ENCODE measurements around the gene HOXD4.

HOXD4 gene

DNA sequence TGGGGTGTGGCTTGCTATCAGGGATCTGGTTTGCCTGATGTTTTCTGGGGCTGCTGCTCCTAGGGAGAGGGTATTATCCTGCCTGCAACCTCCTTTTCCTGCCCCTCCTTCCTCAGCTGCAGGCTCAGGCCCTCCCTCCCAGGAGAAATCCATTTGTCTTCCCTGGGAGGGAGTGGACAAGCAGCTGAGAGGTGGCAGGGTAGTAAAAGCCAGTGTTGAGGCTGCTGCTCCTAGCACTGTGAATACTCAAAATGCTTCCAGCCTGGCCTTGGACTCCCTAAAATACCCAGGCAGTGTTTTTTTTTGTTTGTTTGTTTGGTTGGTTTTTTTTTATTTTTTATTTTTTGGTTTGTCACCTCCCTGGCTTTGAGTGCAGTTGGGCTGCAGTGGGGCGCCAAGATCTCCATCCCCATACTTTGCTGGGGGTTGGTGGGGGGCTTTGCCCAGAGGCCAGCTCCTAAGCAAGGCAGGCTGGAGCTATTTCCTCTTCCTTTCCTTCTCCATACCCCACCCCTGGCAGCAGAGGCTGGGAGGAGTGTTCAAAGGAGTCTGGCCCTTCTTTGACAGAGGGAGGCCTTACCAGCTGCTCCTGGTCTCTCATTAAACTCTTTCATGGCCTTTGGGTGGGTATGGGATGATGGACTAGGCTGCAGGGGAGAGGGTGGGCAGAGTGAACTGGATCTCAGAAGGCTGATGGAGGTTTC, 19.4 kb downstream of the HOXD4 start:
- no peak for DNase-seq

GRCh38 chr2:176171351-176172006, 20.1 kb downstream of the HOXD4 start:
- DNase-seq = peak in 11 of 51 donors; percentile 5 to 50 (median 23)

DNA sequence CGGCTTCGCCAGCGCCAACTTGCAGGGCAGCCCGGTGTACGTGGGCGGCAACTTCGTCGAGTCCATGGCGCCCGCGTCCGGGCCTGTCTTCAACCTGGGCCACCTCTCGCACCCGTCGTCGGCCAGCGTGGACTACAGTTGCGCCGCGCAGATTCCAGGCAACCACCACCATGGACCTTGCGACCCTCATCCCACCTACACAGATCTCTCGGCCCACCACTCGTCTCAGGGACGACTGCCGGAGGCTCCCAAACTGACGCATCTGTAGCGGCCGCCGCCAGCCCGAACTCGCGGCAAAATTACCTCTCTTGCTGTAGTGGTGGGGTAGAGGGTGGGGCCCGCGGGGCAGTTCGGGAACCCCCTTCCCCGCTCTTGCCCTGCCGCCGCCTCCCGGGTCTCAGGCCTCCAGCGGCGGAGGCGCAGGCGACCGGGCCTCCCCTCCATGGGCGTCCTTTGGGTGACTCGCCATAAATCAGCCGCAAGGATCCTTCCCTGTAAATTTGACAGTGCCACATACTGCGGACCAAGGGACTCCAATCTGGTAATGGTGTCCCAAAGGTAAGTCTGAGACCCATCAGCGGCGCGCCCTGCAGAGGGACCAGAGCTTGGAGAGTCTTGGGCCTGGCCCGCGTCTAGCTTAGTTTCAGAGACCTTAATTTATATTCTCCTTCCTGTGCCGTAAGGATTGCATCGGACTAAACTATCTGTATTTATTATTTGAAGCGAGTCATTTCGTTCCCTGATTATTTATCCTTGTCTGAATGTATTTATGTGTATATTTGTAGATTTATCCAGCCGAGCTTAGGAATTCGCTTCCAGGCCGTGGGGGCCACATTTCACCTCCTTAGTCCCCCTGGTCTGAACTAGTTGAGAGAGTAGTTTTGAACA, 20.9 kb downstream of the HOXD4 start:
- DNase-seq = no peak

- DNase-seq = no peak
Observed at GRCh38 chr2:176172895-176173566, 21.7 kb downstream of the HOXD4 start.

DNA sequence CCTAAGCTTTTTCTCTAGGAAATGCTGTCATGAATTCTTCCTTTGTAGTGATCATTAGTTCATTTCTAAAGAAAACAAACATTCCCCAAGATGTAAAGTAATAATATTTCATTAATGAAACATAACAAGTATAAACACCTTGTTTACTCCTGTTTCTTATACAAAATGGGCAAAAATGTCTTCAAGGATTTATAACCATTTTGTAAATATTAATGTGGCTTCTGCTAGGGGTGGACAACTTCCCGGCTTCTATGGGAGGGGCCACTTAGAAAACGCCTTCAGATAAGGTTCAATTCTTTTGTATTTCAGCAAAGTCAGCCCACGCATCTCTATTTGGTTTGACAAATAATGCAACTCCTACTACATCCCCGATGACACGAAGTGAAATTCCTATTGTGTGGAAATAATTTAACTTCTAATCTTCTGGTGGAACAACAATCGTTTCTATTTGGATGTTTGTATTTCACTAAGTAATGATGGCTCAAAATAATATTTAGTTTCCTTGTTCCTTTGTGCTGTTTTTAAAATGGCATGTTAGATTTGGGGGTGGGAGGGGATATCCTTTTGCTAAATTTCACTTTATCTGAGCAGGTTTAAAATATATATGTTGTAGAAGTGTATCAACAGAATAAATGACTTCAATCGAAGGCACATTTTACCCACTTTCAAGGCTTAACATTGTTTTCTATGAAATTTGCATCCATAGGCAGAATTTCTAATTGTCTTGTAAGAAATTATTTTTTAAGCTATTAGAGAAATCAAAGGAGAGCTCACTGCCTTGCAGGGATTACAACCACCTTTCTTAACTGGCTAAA, 22.4 kb downstream of the HOXD4 start:
- no peak for DNase-seq

DNA sequence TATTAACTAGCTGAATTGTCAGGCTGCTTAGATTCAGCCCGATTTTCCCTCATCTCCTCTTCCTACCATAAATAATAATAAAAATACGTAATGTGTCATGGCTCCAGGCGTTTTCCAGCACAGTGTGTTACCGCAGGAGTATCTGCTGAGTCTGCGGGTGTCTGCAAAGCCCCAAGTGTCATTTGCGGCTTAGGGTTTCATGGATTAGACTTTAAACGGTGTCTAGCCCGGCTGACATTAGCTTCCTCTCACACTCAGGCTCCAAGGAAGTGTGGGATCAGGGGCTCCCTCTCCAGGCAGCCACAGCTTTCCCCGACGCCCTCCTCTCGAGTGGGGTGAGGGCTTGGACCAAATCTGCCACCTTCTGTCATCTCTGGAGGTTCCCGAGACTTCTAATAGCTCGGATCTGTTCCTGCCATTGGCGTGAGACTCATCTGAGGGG, 23.1 kb downstream of the HOXD4 start:
- DNase-seq = peak in 5 of 51 donors; percentile 17 to 52 (median 21)

- DNase-seq = peak in 42 of 51 donors; percentile 6 to 79 (median 46)
Observed at GRCh38 chr2:176174824-176175708, 23.7 kb downstream of the HOXD4 start.

DNA sequence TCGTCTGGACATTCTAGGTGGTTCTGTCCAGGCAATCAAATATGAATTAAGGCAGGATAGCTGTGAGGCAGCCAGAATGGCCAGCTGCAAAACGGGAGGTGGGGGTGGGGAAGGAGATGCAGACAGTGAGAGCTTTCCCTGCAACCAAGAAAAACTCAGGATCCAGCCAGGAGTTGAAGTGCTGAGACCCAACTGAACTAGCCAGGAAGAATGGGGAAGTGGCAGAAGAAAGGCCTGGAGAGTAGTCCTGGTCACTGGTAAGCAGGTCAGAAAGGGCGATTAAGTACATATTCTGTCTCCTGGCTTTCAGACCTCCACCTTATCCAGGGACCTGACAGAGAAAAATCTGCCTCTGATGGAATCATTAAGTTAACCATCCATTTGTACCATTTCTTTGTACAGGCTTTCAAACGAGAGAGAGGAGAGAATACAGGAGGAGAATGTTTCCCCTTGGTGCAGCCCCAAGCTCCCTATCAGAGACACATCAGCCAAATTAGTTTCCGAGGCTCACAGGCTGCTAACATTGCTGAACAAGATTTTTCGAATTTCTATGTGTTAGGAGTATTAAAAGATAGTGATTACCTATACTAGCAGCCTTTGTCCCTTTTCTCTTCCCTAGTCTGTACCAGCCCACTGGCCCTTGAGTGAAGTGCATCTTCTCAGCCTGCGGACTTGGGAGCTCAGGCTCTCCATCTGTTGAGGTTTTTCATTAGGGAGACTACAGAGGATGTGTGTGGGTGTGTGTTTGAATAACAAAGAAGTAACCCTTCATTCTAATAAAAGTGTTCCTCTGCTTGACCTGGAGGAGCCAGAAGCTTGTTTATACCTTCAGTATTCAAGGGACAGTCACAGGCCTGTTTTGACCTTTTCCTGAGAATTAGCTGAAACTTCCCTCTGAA, 24.6 kb downstream of the HOXD4 start:
- peak in 1 of 51 donors; percentile 9 for DNase-seq

DNA sequence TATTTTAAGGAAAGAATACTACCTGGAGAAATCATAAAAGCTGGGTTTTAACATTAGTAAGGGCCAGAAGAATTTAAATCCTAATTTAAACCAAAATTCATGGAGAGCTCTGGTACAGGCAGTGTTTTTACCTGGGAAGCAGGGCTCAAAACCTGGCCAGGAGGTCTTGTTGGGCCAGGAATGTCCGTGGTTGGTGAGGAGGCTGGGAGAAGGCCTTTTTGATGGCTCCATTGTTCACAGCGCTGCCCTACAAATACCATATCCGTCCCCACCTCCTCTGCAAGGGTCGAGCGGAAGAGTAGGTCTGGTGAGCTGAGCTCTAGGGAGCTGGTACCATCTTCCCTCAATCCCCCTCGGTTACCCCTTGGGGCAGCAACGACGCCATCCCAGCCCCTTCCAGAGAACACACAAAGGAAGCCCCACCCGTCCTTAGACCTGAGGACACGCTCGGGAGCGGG, 26.3 kb downstream of the HOXD4 start:
- DNase-seq = no peak

GRCh38 chr2:176178038-176178756, 26.8 kb downstream of the HOXD4 start:
- no peak for DNase-seq

DNA sequence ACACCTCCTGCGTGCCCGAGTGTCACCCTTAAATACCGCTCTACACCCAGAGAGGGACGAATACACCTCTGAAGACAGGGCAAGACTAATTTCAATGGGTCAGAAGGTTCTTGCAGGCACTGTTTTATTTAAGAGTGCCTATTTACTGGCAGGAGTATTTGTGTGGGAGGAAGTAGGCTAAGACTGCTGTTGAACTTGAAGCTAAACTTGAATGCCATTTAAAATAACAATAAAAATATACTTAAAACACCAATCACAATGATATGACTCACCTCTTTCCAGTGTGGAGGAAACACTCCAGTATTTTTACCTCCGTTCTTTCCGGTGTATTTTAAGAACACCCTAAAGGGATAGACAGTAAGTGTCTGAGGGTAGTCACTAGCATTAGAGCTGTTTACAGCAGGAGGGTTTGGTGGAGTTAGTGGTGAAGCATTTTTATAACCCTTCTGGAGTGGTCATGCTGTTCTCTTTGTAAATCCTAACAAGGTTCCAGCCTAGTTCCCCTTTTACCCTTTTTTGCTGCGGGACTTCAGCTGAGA, 27.5 kb downstream of the HOXD4 start:
- no peak for DNase-seq

DNA sequence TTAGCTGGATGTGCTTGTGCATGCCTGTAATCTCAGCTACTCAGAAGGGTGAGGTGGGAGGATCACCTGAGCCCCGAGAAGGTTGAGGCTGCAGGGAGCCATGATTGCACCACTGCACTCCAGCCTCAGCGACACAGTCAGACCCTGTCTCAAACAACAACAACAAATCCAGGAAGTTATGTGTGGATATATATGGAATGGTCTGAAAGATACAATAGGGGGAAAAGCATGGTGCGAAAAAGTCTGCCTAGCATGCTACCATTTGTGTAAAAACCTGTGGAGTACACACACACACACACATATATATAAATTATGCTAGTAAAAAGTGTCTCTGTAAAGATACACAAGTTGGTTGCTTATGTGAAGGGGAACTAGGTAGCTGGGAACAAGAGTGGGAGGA, 30.2 kb downstream of the HOXD4 start:
- DNase-seq = no peak

DNA sequence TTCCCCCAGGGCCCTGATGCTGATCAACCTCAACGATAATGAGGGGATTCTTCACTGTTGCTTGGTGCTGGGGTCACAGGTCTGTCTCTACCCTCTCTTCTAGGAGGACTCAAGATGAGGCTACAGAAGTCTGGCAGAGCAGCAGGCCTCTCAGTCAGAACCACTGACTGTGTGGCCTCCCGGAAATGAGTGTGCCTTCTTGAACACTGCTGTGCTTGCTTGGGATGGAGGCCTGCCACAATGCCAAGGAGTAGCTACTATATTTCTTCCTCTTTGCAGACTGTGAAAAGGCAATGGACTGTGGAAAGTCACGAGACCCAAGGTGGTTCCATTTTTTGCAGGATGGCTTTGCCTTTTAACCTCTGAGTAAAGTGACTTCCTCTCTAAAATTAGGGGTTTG, 31.3 kb downstream of the HOXD4 start:
- DNase-seq = no peak

DNA sequence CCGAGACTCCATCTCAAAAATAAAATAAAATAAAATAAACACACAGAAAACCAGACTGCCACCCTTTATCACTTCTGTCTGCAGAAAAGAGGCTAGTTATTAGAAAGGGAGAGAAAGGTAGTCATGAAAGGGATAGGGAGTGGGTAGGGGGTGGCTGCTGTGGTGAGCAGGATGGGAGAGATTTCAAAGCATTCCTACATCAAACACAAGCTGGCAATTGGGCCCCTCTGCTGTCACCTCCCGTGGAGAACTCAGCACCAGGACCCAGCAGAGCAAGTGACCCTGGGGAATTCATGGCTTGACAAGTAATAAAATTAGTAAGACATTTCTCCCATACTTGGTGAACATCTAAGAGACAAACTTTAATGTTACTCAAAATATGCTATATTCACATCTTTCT, 33.4 kb downstream of the HOXD4 start:
- no peak for DNase-seq

DNA sequence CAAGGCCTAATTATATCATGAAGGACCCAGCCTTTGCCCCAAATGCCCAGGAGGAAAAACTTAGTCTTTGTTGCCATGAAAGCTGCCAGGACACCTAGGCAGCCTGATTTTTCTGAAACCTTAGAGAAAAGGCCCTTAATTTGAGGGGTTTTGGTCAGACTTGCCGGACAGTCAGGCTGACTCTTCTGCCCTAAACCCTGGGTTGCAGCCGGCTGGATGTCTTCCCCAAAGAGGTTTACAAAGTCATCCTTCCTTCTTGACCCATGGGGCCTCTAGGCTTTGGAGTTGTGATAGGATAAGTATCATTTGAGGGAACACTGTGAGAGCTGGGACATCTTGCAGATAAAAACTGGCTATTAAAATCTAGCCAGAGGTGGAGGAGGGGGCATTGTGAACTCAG, 34.7 kb downstream of the HOXD4 start:
- DNase-seq = no peak

GRCh38 chr2:176187200-176187898, 36.0 kb downstream of the HOXD4 start:
- peak in 3 of 51 donors; percentile 6 to 16 (median 10) for DNase-seq

All from hypothalamus (tissue), 51 donors.